PFSK-1 (cell line): ENCODE measurements around the gene INSYN1.

ENCODE experiments used
- FOXP2 ChIP-seq: optimal IDR thresholded peaks from 2 replicates; pipeline ENCODE3; 2011; ENCODE audit warnings: borderline replicate concordance, control low read depth, inconsistent platforms; ENCODE audit not compliant: insufficient read depth; ENCODE audit errors: extremely low read length, extremely low read depth
- POLR2AphosphoS5 ChIP-seq: IDR thresholded peaks from 2 replicates; pipeline ENCODE4 v1.6.1; 2012; ENCODE audit warnings: low read depth, mild to moderate bottlenecking, control low read depth, low read length, moderate library complexity
- REST ChIP-seq, 2 experiments: IDR thresholded peaks; 2 replicates each; pipeline versions ENCODE4 v1.6.1 to v1.8.0; 2011 to 2012; ENCODE audit warnings: low read depth in 2 of 2, low read length in 2 of 2, control low read depth in 1 of 2, inconsistent platforms in 1 of 2, mild to moderate bottlenecking in 1 of 2, moderate library complexity in 1 of 2; ENCODE audit not compliant: insufficient read depth in 1 of 2
- SIN3A ChIP-seq: IDR thresholded peaks from 2 replicates; pipeline ENCODE4 v1.6.1; 2012; ENCODE audit warnings: mild to moderate bottlenecking, low read length, moderate library complexity, borderline replicate concordance; ENCODE audit not compliant: insufficient read depth
- TAF1 ChIP-seq: IDR thresholded peaks from 2 replicates; pipeline ENCODE4 v1.6.1; 2012; ENCODE audit warnings: low read length, control low read depth, borderline replicate concordance; ENCODE audit not compliant: insufficient read depth

The INSYN1 gene

GRCh38 chr15:73712107-73712506 is 41.0 kb downstream of the INSYN1 start:
- TF ChIP-seq FOXP2 (no peak), TAF1 (no peak), REST (IDR thresholded peaks at IDR 0.05; ENCODE audit: insufficient read depth in 1 of 2, low read depth in 2 of 2, low read length in 2 of 2) (no peak), SIN3A (no peak), POLR2AphosphoS5 (no peak)

- TF ChIP-seq TAF1 (no peak), REST (IDR thresholded peaks at IDR 0.05; ENCODE audit: insufficient read depth in 1 of 2, low read depth in 2 of 2, low read length in 2 of 2) (no peak), SIN3A (no peak), FOXP2 (no peak), POLR2AphosphoS5 (no peak)
Measured at GRCh38 chr15:73711526-73711925, 41.6 kb downstream of the INSYN1 start.

- TF ChIP-seq TAF1: no peak
Measured at GRCh38 chr15:73710321-73710720, 42.8 kb downstream of the INSYN1 start.

GRCh38 chr15:73709686-73710085 is 43.5 kb downstream of the INSYN1 start:
- TF ChIP-seq SIN3A: no peak
- TF ChIP-seq POLR2AphosphoS5: no peak
- no peak for TF ChIP-seq FOXP2
- no peak for TF ChIP-seq REST (IDR thresholded peaks at IDR 0.05; ENCODE audit: insufficient read depth in 1 of 2, low read depth in 2 of 2, low read length in 2 of 2)
- no peak for TF ChIP-seq TAF1

GRCh38 chr15:73709241-73709640 is 43.9 kb downstream of the INSYN1 start:
- no peak for TF ChIP-seq REST (IDR thresholded peaks at IDR 0.05; ENCODE audit: insufficient read depth in 1 of 2, low read depth in 2 of 2, low read length in 2 of 2)
- no peak for TF ChIP-seq TAF1
- TF ChIP-seq POLR2AphosphoS5: no peak
- TF ChIP-seq SIN3A: no peak
- TF ChIP-seq FOXP2: no peak
